HCT116 (cell line): Measurements from ENCODE around the gene EGFL8. TPM values are rescaled to one million over a fixed set of nuclear protein-coding genes. Genes with fewer than 3 reads are reported as not detected.

ENCODE experiments used
- ATAC-seq: fragments of 200-7000 bp; cut with Tn5 transposase; 2 replicates; pipeline ENCODE4 v1.9.1; 2020; ENCODE audit warnings: mild to moderate bottlenecking, moderate library complexity
- BruUV-seq: library from RNA; stranded (reverse); fragments of 400-500 nt; replicated peaks from 2 replicates; lab custom pipeline; 2021; lab: Mats Ljungman, UMichigan
- CTCF ChIA-PET: fragments of 300-600 bp; sonication (Branson Sonifier 250); formaldehyde crosslinking; loops from one replicate; lab custom pipeline; 2021; ENCODE audit warnings: antibody characterized with exemption; lab: Charles Lee
- POLR2A ChIA-PET: fragments of 300-600, 350-600 bp; sonication (Branson Sonifier 250); formaldehyde crosslinking; loops from one replicate; lab custom pipeline; 2021; ENCODE audit warnings: antibody characterized with exemption; lab: Charles Lee
- RAD21 ChIA-PET, 2 experiments: fragments of 300-600 bp; sonication (Branson Sonifier 250); formaldehyde crosslinking; loops; one replicate each; lab custom pipeline; 2023; ENCODE audit warnings: low total read pairs in 2 of 2; ENCODE audit not compliant: uncharacterized antibody in 2 of 2, unreplicated experiment in 2 of 2, low non-redundant PET in 1 of 2; lab: Charles Lee
- DNase-seq: peaks from one replicate; pipeline ENCODE4 v3.0.0-alpha.2; 2010; ENCODE audit warnings: low read depth, low spot score
- H2AFZ ChIP-seq: fragments of 200-600 bp; shearing (Covaris generic), sonication (generic); 2 replicates; pipeline ENCODE4 v1.6.1; 2017; ENCODE audit warnings: low read depth, mixed run types, mixed read lengths, antibody characterized with exemption, low read length; ENCODE audit not compliant: poor library complexity, severe bottlenecking
- H3K27ac ChIP-seq: 2 replicates; pipeline ENCODE4 v1.5.1; 2012; ENCODE audit warnings: low read depth, low read length
- H3K27me3 ChIP-seq: fragments of 200-600 bp; sonication (generic); 2 replicates; pipeline ENCODE4 v1.6.1; 2016; ENCODE audit warnings: mixed run types, low read length, mixed read lengths; ENCODE audit not compliant: insufficient read depth
- H3K36me3 ChIP-seq, 2 experiments: fragments of 200-500 bp in 1 of 2; fragments of 200-600 bp in 1 of 2; sonication (Bioruptor generic) in 1 of 2; sonication (generic) in 1 of 2; 2 replicates each; pipeline versions ENCODE4 v1.5.1 to v1.6.1; 2014 to 2016; ENCODE audit warnings: low read length in 2 of 2, inconsistent platforms in 1 of 2, mixed read lengths in 1 of 2, mixed run types in 1 of 2; ENCODE audit not compliant: insufficient read depth in 2 of 2, control insufficient read depth in 1 of 2
- H3K4me1 ChIP-seq, 2 experiments: fragments of 200-600 bp in 1 of 2; sonication (generic) in 1 of 2; 2 replicates each; pipeline versions ENCODE4 v1.5.1 to v1.6.1; 2012 to 2017; ENCODE audit warnings: low read length in 2 of 2, inconsistent platforms in 1 of 2, mild to moderate bottlenecking in 1 of 2, mixed read lengths in 1 of 2, mixed run types in 1 of 2, moderate library complexity in 1 of 2; ENCODE audit not compliant: insufficient read depth in 2 of 2, control insufficient read depth in 1 of 2
- H3K4me2 ChIP-seq: fragments of 200-600 bp; sonication (generic); 2 replicates; pipeline ENCODE4 v1.6.1; 2017; ENCODE audit warnings: mixed run types, low read length, mixed read lengths
- H3K4me3 ChIP-seq, 2 experiments: fragments of 200-600 bp in 1 of 2; sonication (generic) in 1 of 2; replicated peaks in 1 of 2; 2 replicates each; pipeline ENCODE4 v1.5.1; 2011 to 2016; ENCODE audit warnings: low read length in 2 of 2, control low read depth in 1 of 2, low read depth in 1 of 2, mild to moderate bottlenecking in 1 of 2, mixed read lengths in 1 of 2, mixed run types in 1 of 2
- H3K79me2 ChIP-seq: fragments of 200-600 bp; sonication (generic); 2 replicates; pipeline ENCODE4 v1.6.1; 2017; ENCODE audit warnings: mild to moderate bottlenecking, mixed run types, low read length, moderate library complexity, mixed read lengths; ENCODE audit not compliant: insufficient read depth
- H3K9ac ChIP-seq: fragments of 200-600 bp; sonication (generic); 2 replicates; pipeline ENCODE4 v1.6.1; 2016; ENCODE audit warnings: low read length, mixed read lengths
- H3K9me2 ChIP-seq: fragments of 200-600 bp; sonication (generic), shearing (Covaris generic); 2 replicates; pipeline ENCODE4 v1.6.1; 2017; ENCODE audit warnings: mixed run types, mild to moderate bottlenecking, moderate library complexity; ENCODE audit not compliant: insufficient read depth
- H3K9me3 ChIP-seq, 2 experiments: fragments of 200-500 bp in 1 of 2; fragments of 200-600 bp in 1 of 2; sonication (Bioruptor generic) in 1 of 2; sonication (generic) in 1 of 2; 2 replicates each; pipeline ENCODE4 v1.6.1; 2014 to 2017; ENCODE audit warnings: low read length in 2 of 2, mixed read lengths in 2 of 2, inconsistent platforms in 1 of 2, low read depth in 1 of 2, mild to moderate bottlenecking in 1 of 2, mixed run types in 1 of 2, moderate library complexity in 1 of 2; ENCODE audit not compliant: control insufficient read depth in 1 of 2, insufficient read depth in 1 of 2
- H4K20me1 ChIP-seq: fragments of 200-600 bp; sonication (generic), shearing (Covaris generic); 2 replicates; pipeline ENCODE4 v1.6.1; 2017; ENCODE audit warnings: mixed run types, mild to moderate bottlenecking, moderate library complexity; ENCODE audit not compliant: insufficient read depth
- EGR1 ChIP-seq: IDR thresholded peaks from 2 replicates; pipeline ENCODE4 v1.6.1; 2012; ENCODE audit warnings: low read depth
- POLR2A ChIP-seq: IDR thresholded peaks from 2 replicates; pipeline ENCODE4 v1.7.0; 2011; ENCODE audit warnings: borderline replicate concordance; ENCODE audit not compliant: insufficient read depth, insufficient read length; ENCODE audit errors: extremely low read depth
- POLR2AphosphoS5 ChIP-seq: IDR thresholded peaks from 2 replicates; pipeline ENCODE4 v1.6.1; 2011; ENCODE audit warnings: mild to moderate bottlenecking, low read depth, low read length, moderate library complexity
- RAD21 ChIP-seq: IDR thresholded peaks from 2 replicates; pipeline ENCODE4 v1.6.1; 2012; ENCODE audit warnings: low read depth, mild to moderate bottlenecking
- SIN3A ChIP-seq: IDR thresholded peaks from 2 replicates; pipeline ENCODE4 v1.6.1; 2012; ENCODE audit warnings: low read depth
- SRF ChIP-seq: IDR thresholded peaks from 2 replicates; pipeline ENCODE4 v1.6.1; 2012; ENCODE audit warnings: low read depth
- TCF7L2 ChIP-seq: IDR thresholded peaks from 2 replicates; pipeline ENCODE4 v1.7.0; 2011; ENCODE audit warnings: borderline replicate concordance, inconsistent platforms; ENCODE audit not compliant: insufficient read depth, insufficient read length; ENCODE audit errors: extremely low read depth
- YY1 ChIP-seq: IDR thresholded peaks from 2 replicates; pipeline ENCODE4 v1.6.1; 2011; ENCODE audit warnings: low read length, low read depth, moderate library complexity, mild to moderate bottlenecking; ENCODE audit not compliant: insufficient replicate concordance; ENCODE audit errors: extremely low read depth
- ZNF274 ChIP-seq: fragments of 200-500 bp; sonication (Bioruptor generic); IDR thresholded peaks from 2 replicates; pipeline ENCODE4 v1.6.1; 2014; ENCODE audit warnings: mild to moderate bottlenecking, low read depth, low read length, inconsistent platforms
- intact Hi-C: fragments of 100-400 bp; cut with micrococcal nuclease; formaldehyde crosslinking; loops from 2 replicates; pipeline ENCODE4 v1.10.0; 2022
- total RNA-seq: library from RNA; stranded (reverse); gene quantifications from one replicate; pipeline ENCODE4 v1.2.1, GENCODE V29; 2021; ENCODE audit not compliant: unreplicated experiment

The EGFL8 gene
- total RNA-seq, 1 experiment from 2014 or later, result 29.0 TPM

- Histone ChIP-seq H3K9me3 (no peaks in the 10 kb centered on the region), H3K27me3 (no peaks in the 10 kb centered on the region), H2AFZ (no peak within 1 kb of the TSS), H3K9me2 (no peaks in the 10 kb centered on the region), H3K4me2 (peak within 1 kb of the TSS; percentile 95), H3K79me2 (peaks cover 16% of the 10 kb centered on the region), H4K20me1 (no peaks in the 10 kb centered on the region), H3K36me3 (peaks cover 0 to 6% of the 10 kb centered on the region in 2 experiments; a peak in 1 of 4 replicates), H3K4me1 (peaks cover 12 to 25% of the 10 kb centered on the region in 2 experiments), H3K27ac (peak within 1 kb of the TSS; percentile 98), H3K4me3 (peak within 1 kb of the TSS; percentile 93 to 95), H3K9ac (peak within 1 kb of the TSS; percentile 93)
- TF ChIP-seq RAD21 (no peak), ZNF274 (no peak), SIN3A (no peak)
- RAD21 ChIA-PET, result no interaction called here
- no peak for DNase-seq
- CTCF ChIA-PET, result interaction anchor here (0.7 kb wide), 1 partner anchor 716 kb away, joined by 4 read pairs; no protein-coding TSS in a partner anchor
- intact Hi-C loops, result no loop called here
- no TSS peak for BruUV-seq
- no peak for ATAC-seq
- POLR2A ChIA-PET, result interaction anchor here (0.9 to 1.1 kb wide), 2 partner anchors 24 to 25 kb away, joined by 3 read pairs; partner anchors contain the start of gene ATF6B
Observed at GRCh38 chr6:32151863-32152768, 12.3 kb upstream of the EGFL8 start, which contains the start of gene PRRT1. Gene PRRT1, minus strand, starts transcription at chr6:32151939. Its CDS starts 112 bp downstream, at chr6:32151827.

GRCh38 chr6:32152769-32153563, 11.4 kb upstream of the EGFL8 start:
- ChIA-PET CTCF (interaction anchor here (0.5 kb wide), 1 partner anchor 36 kb away, joined by 3 read pairs; no protein-coding TSS in a partner anchor), RAD21 (interaction anchor here in 1 of 2 experiments (0.7 kb wide), 1 partner anchor 43 kb away, joined by 4 read pairs; no protein-coding TSS in a partner anchor)
- H4K20me1 ChIP-seq, result no peaks in the 10 kb centered on the region
- H3K4me3 ChIP-seq, result peak overlapping the region; percentile 93 to 95
- peak; percentile 5 for TF ChIP-seq POLR2A
- no peak; the same call in 1 of the 2 replicates for TF ChIP-seq SRF
- TF ChIP-seq TCF7L2, result no peak
- TF ChIP-seq POLR2AphosphoS5, result no peak
- TF ChIP-seq EGR1, result no peak
- no peak for TF ChIP-seq YY1
- TF ChIP-seq, all 23 proteins: peak for 1
- POLR2A ChIA-PET, result interaction anchor here (0.9 to 1.1 kb wide), 2 partner anchors 25 kb away, joined by 3 read pairs; partner anchors contain the start of gene ATF6B
- Histone ChIP-seq H3K4me2 (peak overlapping the region; percentile 95), H3K9ac (peak overlapping the region; percentile 93), H3K36me3 (peaks cover 5 to 12% of the 10 kb centered on the region in 2 experiments; a peak in 3 of 4 replicates), H2AFZ (no peak overlapping the region), H3K27me3 (no peaks in the 10 kb centered on the region), H3K27ac (peak overlapping the region; percentile 98), H3K9me2 (no peaks in the 10 kb centered on the region), H3K4me1 (peaks cover 12 to 25% of the 10 kb centered on the region in 2 experiments), H3K9me3 (no peaks in the 10 kb centered on the region), H3K79me2 (peaks cover 16% of the 10 kb centered on the region)
- TSS peak; percentile 67 for BruUV-seq
- ATAC-seq (peak; percentile 37), DNase-seq (no peak)
- intact Hi-C loops, result no loop called here
